Lower leg skin (tissue), 4 donors: ENCODE measurements around the gene MUC6. TPM values are rescaled to one million over a fixed set of nuclear protein-coding genes. Genes with fewer than 3 reads are reported as not detected.

ENCODE experiments used
- DNase-seq, 2 donors: peaks; one replicate each; pipeline ENCODE4 v3.0.0-alpha.2; 2019; ENCODE audit warnings: low spot score in 2 of 2
- H3K4me3 ChIP-seq: fragments of 200-600 bp; sonication (generic); 2 replicates; pipeline ENCODE4 v1.5.1; 2017; ENCODE audit warnings: mild to moderate bottlenecking, low read depth; ENCODE audit not compliant: poor library complexity, severe bottlenecking
- CTCF ChIP-seq, 3 donors: fragments of 450-650 bp; IDR thresholded peaks; one replicate each; pipeline ENCODE4 v1.5.1; 2016; ENCODE audit warnings: antibody characterized with exemption in 3 of 3, mild to moderate bottlenecking in 3 of 3, moderate library complexity in 2 of 3
- POLR2A ChIP-seq, 2 donors: fragments of 450-650 bp; IDR thresholded peaks; one replicate each; pipeline ENCODE4 v1.6.1; 2016 to 2017; ENCODE audit warnings: antibody characterized with exemption in 2 of 2, mild to moderate bottlenecking in 1 of 2, moderate library complexity in 1 of 2
- WGBS, 2 donors: methylation state at CpG; one replicate each; pipeline ENCODE4 v1.1.5; 2018; 5-methylcytosine and 5-hydroxymethylcytosine counted together
- intact Hi-C: fragments of 100-400 bp; cut with DNase I; formaldehyde crosslinking; loops from one replicate; pipeline ENCODE4 v1.15.0; 2023; ENCODE audit warnings: low total_unique reads
- total RNA-seq, 4 donors: library from RNA; depleted of rRNA; stranded (reverse); fragments of >200 nt; gene quantifications; one replicate each; pipeline ENCODE4 v1.1.0, GENCODE V29; 2016

MUC6 gene
- total RNA-seq, 4 donors from 2014 or later, result not detected

- H3K4me3 ChIP-seq, result no peak overlapping the region
- intact Hi-C loops, result no loop called here
- 87 to 91% methylated on average over 6 of the region's 6 CpGs for WGBS, 2 donors
- no peak for DNase-seq
- TF ChIP-seq POLR2A (IDR thresholded peaks at IDR 0.05), result no peak
- no peak for TF ChIP-seq CTCF (IDR thresholded peaks at IDR 0.05)
These were observed 12.5 kb upstream of the MUC6 start for GRCh38 chr11:1049071-1049405.

- intact Hi-C loops, result loop anchor here (1.0 kb wide), 1 partner anchor 124 kb away; no protein-coding TSS in a partner anchor
- no peak for DNase-seq
- WGBS, 2 donors, result 63 to 79% methylated on average over 25 of the region's 25 CpGs
- H3K4me3 ChIP-seq, result no peak overlapping the region
- TF ChIP-seq POLR2A (IDR thresholded peaks at IDR 0.05), result no peak
- no peak for TF ChIP-seq CTCF (IDR thresholded peaks at IDR 0.05)
These were observed 12.0 kb upstream of the MUC6 start for GRCh38 chr11:1048375-1049070.

- WGBS, 2 donors, result 64 to 75% methylated on average over 22 of the region's 22 CpGs
- intact Hi-C loops, result loop anchor here (1.0 kb wide), 1 partner anchor 123 kb away; no protein-coding TSS in a partner anchor
- TF ChIP-seq CTCF (IDR thresholded peaks at IDR 0.05) (no peak), POLR2A (IDR thresholded peaks at IDR 0.05) (no peak)
- no peak overlapping the region for H3K4me3 ChIP-seq
- no peak for DNase-seq
These were observed 11.2 kb upstream of the MUC6 start for GRCh38 chr11:1047595-1048156.

- 40 to 43% methylated on average over 6 of the region's 6 CpGs for WGBS, 2 donors
- no peak overlapping the region for H3K4me3 ChIP-seq
- intact Hi-C loops, result no loop called here
- no peak for TF ChIP-seq POLR2A (IDR thresholded peaks at IDR 0.05)
- TF ChIP-seq CTCF (IDR thresholded peaks at IDR 0.05), result no peak
- no peak for DNase-seq
These were observed 7.6 kb upstream of the MUC6 start for GRCh38 chr11:1044160-1044559.

- intact Hi-C loops, result no loop called here
- TF ChIP-seq CTCF (IDR thresholded peaks at IDR 0.05) (no peak), POLR2A (IDR thresholded peaks at IDR 0.05) (no peak)
- no peak for DNase-seq
- no peak overlapping the region for H3K4me3 ChIP-seq
- WGBS, 2 donors, result 71 to 74% methylated on average over 20 of the region's 20 CpGs
These were observed 7.1 kb upstream of the MUC6 start for GRCh38 chr11:1043563-1044096.
